GM18861 (cell line): ENCODE data around the gene ZNF554.
"Not testable (repeated sequence)": the region's sequence is repeated elsewhere in the genome, so short reads cannot be mapped to it uniquely, and the experiment has no call there.

Experiments
- ATAC-seq: cut with Tn5 transposase; IDR thresholded peaks from one replicate; pipeline ENCODE4 v1.9.1; 2021; ENCODE audit not compliant: unreplicated experiment

ZNF554 gene

GRCh38 chr19:2865334-2866100 lies 45.8 kb downstream of the ZNF554 start:
- no peak for ATAC-seq

GRCh38 chr19:2866495-2867024 lies 46.9 kb downstream of the ZNF554 start:
- no peak for ATAC-seq

DNA sequence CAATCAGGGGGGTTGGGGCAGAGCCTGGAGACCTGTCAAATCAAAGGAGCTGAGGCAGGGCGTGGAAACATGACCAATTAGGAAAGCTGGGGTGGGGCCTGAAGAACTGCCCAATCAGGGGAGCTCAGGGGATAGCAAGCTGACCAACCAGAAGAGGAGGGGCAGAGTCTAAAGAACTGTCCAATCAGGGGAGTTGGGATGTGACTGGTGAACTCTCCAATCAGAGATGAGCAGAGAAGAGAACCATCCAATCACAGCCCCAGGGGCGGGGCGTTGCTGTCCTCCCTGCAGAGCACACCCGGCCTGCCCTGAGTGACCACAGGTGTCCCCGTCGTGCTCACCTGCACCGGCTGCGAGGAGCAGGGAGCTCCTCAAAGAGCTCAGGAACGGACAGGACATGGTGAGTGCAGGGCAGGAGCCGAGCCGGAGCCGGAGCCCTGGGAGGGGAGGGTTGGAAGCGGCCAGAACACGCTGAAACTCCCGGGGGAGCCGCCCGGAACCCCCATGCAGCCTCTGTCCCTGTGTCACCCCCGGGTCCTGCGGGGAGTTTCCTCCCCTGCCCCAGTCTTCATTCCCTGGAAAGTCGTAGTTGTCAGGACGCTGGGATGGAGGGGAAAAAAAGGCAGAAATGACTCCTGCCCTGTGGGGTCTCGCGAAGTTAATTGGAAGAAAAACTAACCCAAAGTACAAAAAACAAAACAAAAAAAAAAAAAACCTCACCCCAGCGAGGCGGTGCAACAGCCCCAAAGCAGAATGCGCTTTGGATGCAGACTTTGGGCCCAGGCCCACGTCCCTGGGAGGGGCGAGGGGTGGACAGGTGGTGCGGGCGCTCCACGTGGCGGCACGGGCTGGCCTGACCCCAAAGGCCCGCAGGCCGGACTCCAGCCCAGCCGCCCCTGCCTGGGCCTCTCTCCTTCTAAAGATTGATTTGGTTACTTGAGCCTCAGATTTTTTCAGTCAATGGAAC lies 47.6 kb downstream of the ZNF554 start, which contains the start of gene ZNF556:
Gene ZNF556, plus strand, starts transcription at position 311 of the 967 bp plus-strand sequence. Its CDS starts 87 bp downstream, at position 398.
- ATAC-seq = no peak

- ATAC-seq = no peak
Measured at GRCh38 chr19:2869618-2870017, 50.0 kb downstream of the ZNF554 start.

DNA sequence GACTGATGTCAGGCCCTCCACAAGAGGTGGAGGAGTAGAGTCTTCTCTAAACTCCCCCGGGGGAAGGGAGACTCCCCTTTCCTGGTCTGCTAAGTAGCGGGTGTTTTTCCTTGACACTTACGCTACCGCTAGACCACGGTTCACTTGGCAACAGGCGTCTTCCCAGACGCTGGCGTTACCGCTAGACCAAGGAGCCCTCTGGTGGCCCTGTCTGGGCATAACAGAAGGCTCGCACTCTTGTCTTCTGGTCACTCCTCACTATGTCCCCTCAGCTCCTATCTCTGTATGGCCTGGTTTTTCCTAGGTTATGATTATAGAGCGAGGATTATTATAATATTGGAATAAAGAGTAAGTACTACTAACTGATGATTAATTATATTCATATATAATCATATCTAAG lies 52.5 kb downstream of the ZNF554 start:
- ATAC-seq = not testable (repeated sequence)

- ATAC-seq = no peak
Measured at GRCh38 chr19:2877398-2878331, 58.0 kb downstream of the ZNF554 start.

DNA sequence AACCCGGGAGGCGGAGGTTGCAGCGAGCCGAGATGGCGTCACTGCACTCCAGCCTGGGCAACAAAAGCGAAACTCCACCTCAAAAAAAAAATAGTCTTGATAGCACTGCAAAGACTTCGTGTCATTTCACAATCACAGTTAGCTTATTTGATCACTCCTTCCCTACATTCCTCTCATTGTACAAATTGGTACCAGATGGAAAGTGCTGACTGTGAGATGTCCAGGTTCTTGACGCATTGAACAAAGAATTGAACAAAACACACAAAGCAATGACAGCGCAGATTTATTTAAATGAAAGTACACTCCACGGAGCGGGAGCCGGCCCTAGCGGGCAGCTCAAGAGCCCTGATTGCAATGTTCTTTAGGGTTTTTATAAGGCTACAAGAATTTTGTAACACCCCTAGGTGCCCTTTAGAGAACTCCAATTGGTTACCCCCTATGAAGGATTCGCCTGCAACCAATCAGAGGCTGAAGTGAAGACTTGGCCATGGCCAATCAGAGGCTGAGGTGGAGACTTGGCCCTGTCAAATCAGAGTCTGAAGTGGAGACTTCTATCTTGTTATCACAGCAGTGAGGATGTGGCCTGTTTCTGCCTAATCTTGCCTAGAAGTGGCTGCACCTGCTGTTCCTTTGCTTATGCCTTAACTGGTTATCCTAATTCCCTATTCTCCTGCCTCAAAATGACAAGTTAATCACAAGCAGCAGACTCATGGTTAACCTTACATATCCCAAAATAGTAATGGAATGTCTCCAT lies 64.2 kb downstream of the ZNF554 start:
- ATAC-seq = no peak

DNA sequence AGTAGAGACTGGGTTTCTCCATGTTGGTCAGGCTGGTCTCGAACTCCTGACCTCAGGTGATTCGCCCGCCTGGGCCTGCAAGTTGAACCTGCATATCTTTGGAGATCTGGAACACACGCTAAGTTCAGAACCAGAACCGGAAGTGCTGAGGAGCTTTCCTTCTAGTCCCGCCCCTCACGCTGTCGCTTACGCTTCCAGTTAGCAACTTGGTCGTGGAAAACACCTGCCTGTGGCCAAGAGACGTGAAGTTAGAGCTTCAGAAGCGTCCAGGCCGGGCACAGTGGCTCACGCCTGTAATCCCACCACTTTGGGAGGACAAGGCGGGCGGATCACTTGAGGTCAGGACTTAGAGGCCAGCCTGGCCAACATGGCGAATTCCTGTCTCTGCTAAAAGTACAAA lies 66.1 kb downstream of the ZNF554 start:
- no peak for ATAC-seq
